Vagina (tissue), 2 donors: Measurements from ENCODE around the gene TANGO2.

Source experiments
- POLR2A ChIP-seq, 2 donors: fragments of 450-650 bp; IDR thresholded peaks; one replicate each; pipeline ENCODE4 v1.6.1; 2017; ENCODE audit warnings: antibody characterized with exemption in 2 of 2, mild to moderate bottlenecking in 2 of 2, moderate library complexity in 2 of 2
- TF ChIP-seq, protein P1 (sequence below), 3 experiments: fragments of 450-650 bp in 2 of 3; fragments of 200-600 bp in 1 of 3; sonication (generic) in 1 of 3; IDR thresholded peaks; one replicate each; pipeline ENCODE4 v1.5.1; 2017 to 2019; ENCODE audit warnings: antibody characterized with exemption in 3 of 3, mild to moderate bottlenecking in 2 of 3, moderate library complexity in 2 of 3

DNA sequence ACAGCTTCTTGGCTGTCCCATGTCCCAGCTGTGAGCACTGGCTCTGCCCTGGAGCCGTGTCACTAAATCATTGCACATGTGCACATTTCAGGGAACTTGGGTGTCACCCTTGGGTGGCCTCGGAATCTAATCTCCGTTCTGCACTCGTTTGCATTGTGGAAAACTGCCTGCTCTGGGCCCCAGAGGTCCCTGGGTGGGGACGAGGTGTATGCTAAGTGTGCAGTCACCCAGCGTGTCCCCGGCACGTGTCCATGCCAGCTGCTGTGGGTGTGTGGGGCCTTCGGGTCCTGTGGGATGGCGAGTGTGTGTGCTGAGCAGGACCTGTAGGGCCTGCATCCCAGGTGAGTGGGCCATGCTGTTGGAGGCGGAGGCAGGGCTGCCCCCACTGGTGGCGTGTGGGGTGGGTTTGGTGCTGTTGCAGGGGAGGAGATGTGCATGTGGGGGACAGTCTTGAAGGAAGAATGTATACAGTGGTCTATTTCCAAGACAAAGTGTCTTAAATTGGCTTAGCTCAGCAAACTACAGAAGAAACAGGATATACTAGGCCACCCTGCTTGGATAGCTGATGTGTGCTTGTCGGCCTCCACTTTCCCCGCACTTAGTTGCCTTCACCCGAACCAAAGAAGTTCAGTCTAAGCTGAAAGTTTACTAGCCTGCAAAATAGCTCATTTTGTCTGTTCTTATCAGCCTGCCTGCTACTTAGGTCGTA is 14.6 kb downstream of the TANGO2 start:
- TF ChIP-seq, protein P1, sequence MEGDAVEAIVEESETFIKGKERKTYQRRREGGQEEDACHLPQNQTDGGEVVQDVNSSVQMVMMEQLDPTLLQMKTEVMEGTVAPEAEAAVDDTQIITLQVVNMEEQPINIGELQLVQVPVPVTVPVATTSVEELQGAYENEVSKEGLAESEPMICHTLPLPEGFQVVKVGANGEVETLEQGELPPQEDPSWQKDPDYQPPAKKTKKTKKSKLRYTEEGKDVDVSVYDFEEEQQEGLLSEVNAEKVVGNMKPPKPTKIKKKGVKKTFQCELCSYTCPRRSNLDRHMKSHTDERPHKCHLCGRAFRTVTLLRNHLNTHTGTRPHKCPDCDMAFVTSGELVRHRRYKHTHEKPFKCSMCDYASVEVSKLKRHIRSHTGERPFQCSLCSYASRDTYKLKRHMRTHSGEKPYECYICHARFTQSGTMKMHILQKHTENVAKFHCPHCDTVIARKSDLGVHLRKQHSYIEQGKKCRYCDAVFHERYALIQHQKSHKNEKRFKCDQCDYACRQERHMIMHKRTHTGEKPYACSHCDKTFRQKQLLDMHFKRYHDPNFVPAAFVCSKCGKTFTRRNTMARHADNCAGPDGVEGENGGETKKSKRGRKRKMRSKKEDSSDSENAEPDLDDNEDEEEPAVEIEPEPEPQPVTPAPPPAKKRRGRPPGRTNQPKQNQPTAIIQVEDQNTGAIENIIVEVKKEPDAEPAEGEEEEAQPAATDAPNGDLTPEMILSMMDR (IDR thresholded peaks at IDR 0.05), result no peak
- TF ChIP-seq POLR2A (IDR thresholded peaks at IDR 0.05), result no peak
